ENCODE measurements around the gene PDLIM7. TPM values are rescaled to one million over a fixed set of nuclear protein-coding genes. Genes with fewer than 3 reads are reported as not detected.

PDLIM7 gene
- total RNA-seq, 1 donor from 2014 or later: 54.4 TPM

DNA sequence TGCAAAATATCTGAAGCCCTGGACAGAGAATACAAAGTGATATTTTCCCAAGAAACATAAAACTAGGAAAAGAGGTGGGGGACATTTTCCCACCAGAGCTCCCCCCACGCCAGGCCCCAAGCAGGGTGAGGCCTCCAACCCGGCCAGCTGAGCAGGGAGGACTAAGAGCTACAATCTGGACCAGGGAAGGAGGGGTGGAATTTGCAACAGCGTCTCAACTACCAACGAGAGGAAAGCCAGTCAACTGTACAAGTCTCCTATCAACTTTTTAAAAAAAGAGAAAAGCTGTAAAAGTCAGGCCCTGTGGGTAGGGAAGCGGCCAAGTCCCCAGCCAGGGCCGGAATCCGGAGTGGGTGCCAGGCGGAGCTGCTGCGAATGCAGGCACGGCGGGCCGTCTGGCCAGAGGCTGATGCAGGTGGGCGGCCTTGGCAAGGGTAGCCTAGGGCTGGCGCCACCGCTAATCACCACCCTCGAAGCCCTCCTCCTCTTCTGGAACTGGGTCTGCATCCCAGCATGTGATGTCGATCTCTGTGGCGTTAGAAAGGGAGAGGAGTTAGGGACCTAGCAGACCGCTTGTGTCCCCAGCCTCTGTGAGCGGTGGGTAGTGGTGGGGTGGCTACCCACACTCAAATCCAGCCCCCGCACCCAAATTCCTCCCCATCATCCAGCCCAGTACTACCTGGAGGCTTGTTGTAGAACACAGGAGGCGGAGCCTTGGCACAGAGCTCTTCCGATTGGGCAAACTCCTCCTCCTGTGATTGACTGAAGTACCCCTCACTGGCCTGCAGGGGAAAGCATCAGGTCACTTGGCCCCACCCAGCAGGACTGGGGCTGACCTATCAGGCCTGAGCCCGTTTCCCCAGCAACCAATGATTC lies 40.2 kb downstream of the PDLIM7 start:
- Histone ChIP-seq H3K9me3 (replicated peaks) (no peaks in the 10 kb centered on the region), H3K27ac (replicated peaks) (peak overlapping the region; percentile 81), H3K4me3 (no peak overlapping the region), H3K36me3 (peaks cover 26% of the 10 kb centered on the region), H3K4me1 (peaks cover 57% of the 10 kb centered on the region), H3K27me3 (ENCODE audit: low read depth) (peaks cover 12% of the 10 kb centered on the region)
- intact Hi-C loops (cut with micrococcal nuclease): loop anchor here (10.0 kb wide), 1 partner anchor 142 kb away; the partner anchor contains the start of gene MXD3
- peak; percentile 72 for DNase-seq
- peak; percentile 64 for TF ChIP-seq CTCF (IDR thresholded peaks at IDR 0.05; ENCODE audit: borderline replicate concordance)

DNA sequence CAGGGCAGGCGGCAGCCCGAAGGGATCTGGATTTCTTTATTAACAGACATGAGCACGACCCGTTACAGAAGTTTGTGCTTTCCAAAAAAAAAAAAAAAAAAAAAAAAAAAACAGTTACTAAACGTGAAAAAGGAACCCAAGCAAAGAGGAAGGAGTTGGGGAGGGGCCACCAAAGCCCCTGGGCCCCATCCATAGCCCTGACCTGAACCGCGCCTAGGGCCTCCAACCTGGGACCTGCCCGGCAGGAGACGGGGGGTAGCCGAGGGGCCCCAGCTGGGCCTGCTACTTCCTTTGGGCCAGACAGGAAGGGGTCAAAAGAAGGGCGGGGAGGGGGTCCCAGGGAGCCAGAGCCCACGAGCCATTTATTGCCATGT lies 40.8 kb downstream of the PDLIM7 start:
- H3K4me3 ChIP-seq: peak overlapping the region; percentile 75
- peak; percentile 43 for TF ChIP-seq CTCF (IDR thresholded peaks at IDR 0.05; ENCODE audit: borderline replicate concordance)
- H3K4me1 ChIP-seq: peaks cover 52% of the 10 kb centered on the region
- H3K27me3 ChIP-seq (ENCODE audit: low read depth): peaks cover 19% of the 10 kb centered on the region
- no peak for DNase-seq
- peaks cover 26% of the 10 kb centered on the region for H3K36me3 ChIP-seq
- intact Hi-C loops (cut with micrococcal nuclease): loop anchor here (10.0 kb wide), 1 partner anchor 142 kb away; the partner anchor contains the start of gene MXD3
- H3K27ac ChIP-seq (replicated peaks): peak overlapping the region; percentile 81
- no peaks in the 10 kb centered on the region for H3K9me3 ChIP-seq (replicated peaks)

- Histone ChIP-seq H3K9me3 (replicated peaks) (no peaks in the 10 kb centered on the region), H3K4me3 (peak overlapping the region; percentile 75), H3K27me3 (ENCODE audit: low read depth) (peaks cover 22% of the 10 kb centered on the region), H3K4me1 (peaks cover 50% of the 10 kb centered on the region), H3K36me3 (peaks cover 26% of the 10 kb centered on the region), H3K27ac (replicated peaks) (peak overlapping the region; percentile 81)
- peak; percentile 93 for DNase-seq
- intact Hi-C loops (cut with micrococcal nuclease): loop anchor here (10.0 kb wide), 1 partner anchor 141 kb away; the partner anchor contains the start of gene MXD3
- TF ChIP-seq CTCF (IDR thresholded peaks at IDR 0.05; ENCODE audit: borderline replicate concordance): peak; percentile 92
Measured at GRCh38 chr5:177455661-177456590, 41.5 kb downstream of the PDLIM7 start.

DNA sequence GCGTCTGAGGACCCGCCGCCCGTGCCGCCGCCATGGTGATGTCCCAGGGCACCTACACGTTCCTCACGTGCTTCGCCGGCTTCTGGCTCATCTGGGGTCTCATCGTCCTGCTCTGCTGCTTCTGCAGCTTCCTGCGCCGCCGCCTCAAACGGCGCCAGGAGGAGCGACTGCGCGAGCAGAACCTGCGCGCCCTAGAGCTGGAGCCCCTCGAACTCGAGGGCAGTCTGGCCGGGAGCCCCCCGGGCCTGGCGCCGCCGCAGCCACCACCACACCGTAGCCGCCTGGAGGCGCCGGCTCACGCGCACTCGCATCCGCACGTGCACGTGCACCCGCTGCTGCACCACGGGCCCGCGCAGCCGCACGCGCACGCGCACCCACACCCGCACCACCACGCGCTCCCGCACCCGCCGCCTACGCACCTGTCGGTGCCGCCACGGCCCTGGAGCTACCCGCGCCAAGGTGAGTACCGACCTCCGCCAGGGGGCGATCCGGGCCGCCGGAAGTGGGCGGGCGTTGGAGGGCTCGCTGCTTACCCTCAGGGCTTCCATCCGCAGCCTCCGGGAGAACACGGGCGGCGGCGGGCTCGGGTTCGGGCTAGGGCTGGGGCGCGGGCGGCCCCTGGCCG lies 42.3 kb downstream of the PDLIM7 start:
- peaks cover 25% of the 10 kb centered on the region for H3K36me3 ChIP-seq
- TF ChIP-seq CTCF (IDR thresholded peaks at IDR 0.05; ENCODE audit: borderline replicate concordance): peak; percentile 78
- H3K9me3 ChIP-seq (replicated peaks): no peaks in the 10 kb centered on the region
- DNase-seq: peak; percentile 80
- intact Hi-C loops (cut with micrococcal nuclease): loop anchor here (10.0 kb wide), 1 partner anchor 140 kb away; the partner anchor contains the start of gene MXD3
- H3K27me3 ChIP-seq (ENCODE audit: low read depth): peaks cover 29% of the 10 kb centered on the region
- H3K27ac ChIP-seq (replicated peaks): peak overlapping the region; percentile 81
- H3K4me3 ChIP-seq: peak overlapping the region; percentile 75
- peaks cover 52% of the 10 kb centered on the region for H3K4me1 ChIP-seq

Measured in left ventricle myocardium inferior (tissue), 1 donor.